Activated naive CD8-positive, alpha-beta T cell (primary cell): ENCODE results near the gene MAML3.
"Not testable (repeated sequence)": the region's sequence is repeated elsewhere in the genome, so short reads cannot be mapped to it uniquely, and the experiment has no call there.

Experiments used
- H3K27ac Mint-ChIP-seq: one replicate; pipeline ENCODE4 v1.8.0; 2021; ENCODE audit warnings: mixed read lengths
- H3K27me3 Mint-ChIP-seq: one replicate; pipeline ENCODE4 v1.8.0; 2021; ENCODE audit warnings: mixed read lengths
- H3K36me3 Mint-ChIP-seq: one replicate; pipeline ENCODE4 v1.8.0; 2021; ENCODE audit warnings: mixed read lengths
- H3K4me1 Mint-ChIP-seq: one replicate; pipeline ENCODE4 v1.8.0; 2021; ENCODE audit warnings: low read depth, mixed read lengths
- H3K4me3 Mint-ChIP-seq: one replicate; pipeline ENCODE4 v1.8.0; 2021; ENCODE audit warnings: mild to moderate bottlenecking, mixed read lengths
- H3K9me3 Mint-ChIP-seq: one replicate; pipeline ENCODE4 v1.8.0; 2021; ENCODE audit warnings: low read depth, mixed read lengths

Gene MAML3

GRCh38 chr4:139963708-139964107 lies 190.3 kb downstream of the MAML3 start:
- Mint-ChIP-seq H3K9me3 (no peaks in the 10 kb centered on the region), H3K4me3 (no peak overlapping the region), H3K36me3 (peaks cover 2% of the 10 kb centered on the region), H3K27me3 (no peaks in the 10 kb centered on the region), H3K4me1 (peaks cover 3% of the 10 kb centered on the region), H3K27ac (no peak overlapping the region)

- no peak overlapping the region for H3K27ac Mint-ChIP-seq
- no peaks in the 10 kb centered on the region for H3K9me3 Mint-ChIP-seq
- H3K27me3 Mint-ChIP-seq: no peaks in the 10 kb centered on the region
- no peak overlapping the region for H3K4me3 Mint-ChIP-seq
- H3K36me3 Mint-ChIP-seq: peaks cover 2% of the 10 kb centered on the region
- peaks cover 3% of the 10 kb centered on the region for H3K4me1 Mint-ChIP-seq
Observed at GRCh38 chr4:139962130-139962684, 191.8 kb downstream of the MAML3 start.

GRCh38 chr4:139961344-139961946 lies 192.5 kb downstream of the MAML3 start:
- H3K36me3 Mint-ChIP-seq: peaks cover 2% of the 10 kb centered on the region
- H3K4me3 Mint-ChIP-seq: no peak overlapping the region
- H3K4me1 Mint-ChIP-seq: peaks cover 3% of the 10 kb centered on the region
- no peaks in the 10 kb centered on the region for H3K27me3 Mint-ChIP-seq
- H3K9me3 Mint-ChIP-seq: no peaks in the 10 kb centered on the region
- H3K27ac Mint-ChIP-seq: no peak overlapping the region

GRCh38 chr4:139959396-139959795 lies 194.6 kb downstream of the MAML3 start:
- Mint-ChIP-seq H3K4me3 (no peak overlapping the region), H3K27me3 (no peaks in the 10 kb centered on the region), H3K9me3 (no peaks in the 10 kb centered on the region), H3K27ac (no peak overlapping the region), H3K4me1 (peaks cover 3% of the 10 kb centered on the region), H3K36me3 (peaks cover 2% of the 10 kb centered on the region)

- no peaks in the 10 kb centered on the region for H3K4me1 Mint-ChIP-seq
- no peak overlapping the region for H3K4me3 Mint-ChIP-seq
- H3K9me3 Mint-ChIP-seq: no peaks in the 10 kb centered on the region
- H3K27me3 Mint-ChIP-seq: no peaks in the 10 kb centered on the region
- no peaks in the 10 kb centered on the region for H3K36me3 Mint-ChIP-seq
- H3K27ac Mint-ChIP-seq: no peak overlapping the region
Observed at GRCh38 chr4:139958739-139959098, 195.3 kb downstream of the MAML3 start.

GRCh38 chr4:139957986-139958738 lies 195.8 kb downstream of the MAML3 start:
- Mint-ChIP-seq H3K4me1 (no peaks in the 10 kb centered on the region), H3K27me3 (no peaks in the 10 kb centered on the region), H3K9me3 (no peaks in the 10 kb centered on the region), H3K36me3 (no peaks in the 10 kb centered on the region), H3K27ac (no peak overlapping the region), H3K4me3 (no peak overlapping the region)

GRCh38 chr4:139957065-139957464 lies 196.9 kb downstream of the MAML3 start:
- no peaks in the 10 kb centered on the region for H3K36me3 Mint-ChIP-seq
- no peak overlapping the region for H3K27ac Mint-ChIP-seq
- no peak overlapping the region for H3K4me3 Mint-ChIP-seq
- no peaks in the 10 kb centered on the region for H3K4me1 Mint-ChIP-seq
- H3K9me3 Mint-ChIP-seq: no peaks in the 10 kb centered on the region
- H3K27me3 Mint-ChIP-seq: no peaks in the 10 kb centered on the region

- Mint-ChIP-seq H3K36me3 (no peaks in the 10 kb centered on the region), H3K4me1 (peaks cover 3% of the 10 kb centered on the region), H3K27me3 (no peaks in the 10 kb centered on the region), H3K9me3 (no peaks in the 10 kb centered on the region), H3K4me3 (no peak overlapping the region), H3K27ac (no peak overlapping the region)
Observed at GRCh38 chr4:139956507-139957017, 197.4 kb downstream of the MAML3 start.

- no peak overlapping the region for H3K27ac Mint-ChIP-seq
- H3K4me1 Mint-ChIP-seq: peaks cover 12% of the 10 kb centered on the region
- H3K4me3 Mint-ChIP-seq: no peak overlapping the region
- no peaks in the 10 kb centered on the region for H3K9me3 Mint-ChIP-seq
- H3K36me3 Mint-ChIP-seq: no peaks in the 10 kb centered on the region
- no peaks in the 10 kb centered on the region for H3K27me3 Mint-ChIP-seq
Observed at GRCh38 chr4:139955600-139955999, 198.4 kb downstream of the MAML3 start.

GRCh38 chr4:139954512-139954911 lies 199.5 kb downstream of the MAML3 start:
- Mint-ChIP-seq H3K4me3 (no peak overlapping the region), H3K27me3 (no peaks in the 10 kb centered on the region), H3K4me1 (peaks cover 21% of the 10 kb centered on the region), H3K27ac (no peak overlapping the region), H3K36me3 (peaks cover 2% of the 10 kb centered on the region), H3K9me3 (no peaks in the 10 kb centered on the region)

GRCh38 chr4:139951021-139951420 lies 203.0 kb downstream of the MAML3 start:
- no peaks in the 10 kb centered on the region for H3K27me3 Mint-ChIP-seq
- H3K4me1 Mint-ChIP-seq: peaks cover 25% of the 10 kb centered on the region
- peak overlapping the region; percentile 6 for H3K4me3 Mint-ChIP-seq
- H3K27ac Mint-ChIP-seq: peak overlapping the region; percentile 36
- no peaks in the 10 kb centered on the region for H3K9me3 Mint-ChIP-seq
- peaks cover 2% of the 10 kb centered on the region for H3K36me3 Mint-ChIP-seq

- no peaks in the 10 kb centered on the region for H3K27me3 Mint-ChIP-seq
- peak overlapping the region; percentile 6 for H3K4me3 Mint-ChIP-seq
- H3K9me3 Mint-ChIP-seq: no peaks in the 10 kb centered on the region
- peaks cover 25% of the 10 kb centered on the region for H3K4me1 Mint-ChIP-seq
- peaks cover 2% of the 10 kb centered on the region for H3K36me3 Mint-ChIP-seq
- H3K27ac Mint-ChIP-seq: peak overlapping the region; percentile 36
Observed at GRCh38 chr4:139950568-139950967, 203.4 kb downstream of the MAML3 start.

GRCh38 chr4:139944916-139945315 lies 209.1 kb downstream of the MAML3 start:
- not testable (repeated sequence) for H3K4me3 Mint-ChIP-seq

GRCh38 chr4:139943277-139943676 lies 210.7 kb downstream of the MAML3 start:
- no peaks in the 10 kb centered on the region for H3K36me3 Mint-ChIP-seq
- H3K4me3 Mint-ChIP-seq: no peak overlapping the region
- peaks cover 5% of the 10 kb centered on the region for H3K4me1 Mint-ChIP-seq
- no peaks in the 10 kb centered on the region for H3K9me3 Mint-ChIP-seq
- H3K27me3 Mint-ChIP-seq: no peaks in the 10 kb centered on the region
- H3K27ac Mint-ChIP-seq: no peak overlapping the region

More at GRCh38 chr4:139944916-139945315, 209.1 kb downstream of the MAML3 start:
- not testable (repeated sequence) for H3K27ac Mint-ChIP-seq, H3K27me3 Mint-ChIP-seq, H3K9me3 Mint-ChIP-seq, H3K4me1 Mint-ChIP-seq, H3K36me3 Mint-ChIP-seq

GRCh38 chr4:139942241-139942640 lies 211.7 kb downstream of the MAML3 start:
- Mint-ChIP-seq H3K4me3 (no peak overlapping the region), H3K9me3 (no peaks in the 10 kb centered on the region), H3K27me3 (no peaks in the 10 kb centered on the region), H3K4me1 (peaks cover 5% of the 10 kb centered on the region), H3K36me3 (no peaks in the 10 kb centered on the region), H3K27ac (no peak overlapping the region)
